A549 (cell line): ENCODE data around the gene HSDL2. TPM values are rescaled to one million over a fixed set of nuclear protein-coding genes. Genes with fewer than 3 reads are reported as not detected.

ENCODE experiments used
- ATAC-seq, 2 experiments: fragments of 200-7000 bp in 1 of 2; fragments of >200 bp in 1 of 2; cut with Nextera tagmentation in 1 of 2; cut with Tn5 transposase in 1 of 2; 3 replicates each; pipeline versions ENCODE4 v1.8.0 to v1.9.1; 2018 to 2020; ENCODE audit warnings: mild to moderate bottlenecking in 1 of 2, moderate library complexity in 1 of 2
- CTCF ChIA-PET: fragments of 300-600 bp; sonication (Branson Sonifier 250); formaldehyde crosslinking; extraction: SDS; loops from one replicate; lab custom pipeline; 2021; ENCODE audit warnings: antibody characterized with exemption, inconsistent platforms; lab: Yijun Ruan, JAX
- POLR2A ChIA-PET: fragments of 350-600 bp; formaldehyde crosslinking; extraction: SDS; loops from one replicate; lab custom pipeline; 2021; ENCODE audit warnings: antibody characterized with exemption, inconsistent platforms; lab: Yijun Ruan, JAX
- DNase-seq, 2 experiments: peaks; one replicate each; pipeline versions ENCODE4 v3.0.0 to v3.0.0-alpha.2; 2011 to 2016; ENCODE audit warnings: low read depth in 1 of 2, low spot score in 1 of 2
- FAIRE-seq: peaks from 2 replicates; lab custom pipeline; 2011; peaks lifted over from hg19 to GRCh38; lab: Jason Lieb, UNC
- H3K27ac ChIP-seq, 2 experiments: fragments of >200 bp; sonication (Bioruptor Twin); formaldehyde crosslinking; 3 replicates each; pipeline ENCODE4 v1.5.1; 2016 to 2017
- H3K4me1 ChIP-seq: fragments of >200 bp; sonication (Bioruptor Twin); formaldehyde crosslinking; 3 replicates; pipeline ENCODE4 v1.6.1; 2016
- H3K4me2 ChIP-seq: fragments of >200 bp; sonication (Bioruptor Twin); formaldehyde crosslinking; 3 replicates; pipeline ENCODE4 v1.6.1; 2016
- H3K4me3 ChIP-seq: fragments of >200 bp; sonication (Bioruptor Twin); formaldehyde crosslinking; 3 replicates; pipeline ENCODE4 v1.5.1; 2016
- H3K9me3 ChIP-seq: fragments of >200 bp; sonication (Bioruptor Twin); formaldehyde crosslinking; 3 replicates; pipeline ENCODE4 v1.6.1; 2016
- BHLHE40 ChIP-seq: IDR thresholded peaks from 2 replicates; pipeline ENCODE4 v1.6.1; 2012; ENCODE audit warnings: low read depth, low read length, inconsistent platforms
- CHD2 ChIP-seq: fragments of 150-350 bp; IDR thresholded peaks from 2 replicates; pipeline ENCODE4 v1.6.1; 2014; ENCODE audit warnings: low read length; ENCODE audit not compliant: partially characterized antibody
- CHD4 ChIP-seq: fragments of 200-600 bp; sonication (generic); IDR thresholded peaks from 2 replicates; pipeline ENCODE4 v1.6.1; 2016; ENCODE audit warnings: antibody characterized with exemption, mild to moderate bottlenecking, borderline replicate concordance
- EHF ChIP-seq: fragments of 250-450 bp; sonication (Bioruptor Pico); IDR thresholded peaks from 2 replicates; pipeline ENCODE4 v1.5.0; 2020; ENCODE audit warnings: mild to moderate bottlenecking
- EP300 ChIP-seq, 2 experiments: fragments of >200 bp; sonication (Bioruptor Twin); formaldehyde crosslinking; IDR thresholded peaks; 2 replicates in 1 of 2; 3 replicates in 1 of 2; pipeline ENCODE4 v1.6.1; 2016 to 2017
- FOSB ChIP-seq: fragments of 250-450 bp; sonication (Bioruptor Pico); IDR thresholded peaks from 2 replicates; pipeline ENCODE4 v1.5.0; 2020; ENCODE audit warnings: mild to moderate bottlenecking, moderate library complexity
- GATA3 ChIP-seq: IDR thresholded peaks from 2 replicates; pipeline ENCODE4 v1.6.1; 2012; ENCODE audit warnings: borderline replicate concordance
- HDAC2 ChIP-seq: fragments of 200-600 bp; sonication (generic); IDR thresholded peaks from 2 replicates; pipeline ENCODE4 v1.6.1; 2016
- HEYL ChIP-seq: fragments of 250-450 bp; sonication (Bioruptor Pico); IDR thresholded peaks from 2 replicates; pipeline ENCODE4 v1.8.0; 2021; ENCODE audit warnings: mild to moderate bottlenecking, moderate library complexity
- HOXB13 ChIP-seq: fragments of 250-450 bp; sonication (Bioruptor Pico); IDR thresholded peaks from 2 replicates; pipeline ENCODE4 v1.5.0; 2020; ENCODE audit warnings: low read depth, mild to moderate bottlenecking, moderate library complexity
- HOXB5 ChIP-seq: fragments of 250-450 bp; sonication (Bioruptor Pico); IDR thresholded peaks from 2 replicates; pipeline ENCODE4 v1.5.0; 2020; ENCODE audit warnings: mild to moderate bottlenecking, moderate library complexity
- KDM1A ChIP-seq: fragments of 200-600 bp; sonication (generic); IDR thresholded peaks from 2 replicates; pipeline ENCODE4 v1.6.1; 2016; ENCODE audit warnings: low read depth, mild to moderate bottlenecking
- KDM5A ChIP-seq: fragments of 200-600 bp; sonication (generic); IDR thresholded peaks from 2 replicates; pipeline ENCODE4 v1.6.1; 2016; ENCODE audit warnings: antibody characterized with exemption, mild to moderate bottlenecking
- MAFK ChIP-seq: fragments of 450-650 bp; IDR thresholded peaks from 2 replicates; pipeline ENCODE4 v1.6.1; 2014; ENCODE audit not compliant: partially characterized antibody
- NFE2L2 ChIP-seq: fragments of 150-350 bp; conservative IDR thresholded peaks from 2 replicates; pipeline ENCODE4 v1.6.1; 2014; ENCODE audit warnings: low read length
- NPAS2 ChIP-seq: fragments of 250-450 bp; sonication (Bioruptor Pico); IDR thresholded peaks from 2 replicates; pipeline ENCODE4 v1.8.0; 2022; ENCODE audit warnings: mild to moderate bottlenecking, moderate library complexity, borderline replicate concordance
- PHF8 ChIP-seq: fragments of 200-600 bp; sonication (generic); IDR thresholded peaks from 2 replicates; pipeline ENCODE4 v1.6.1; 2016; ENCODE audit warnings: low read depth, mild to moderate bottlenecking, antibody characterized with exemption, moderate library complexity, borderline replicate concordance
- POLR2A ChIP-seq: IDR thresholded peaks from 2 replicates; pipeline ENCODE4 v1.6.1; 2012; ENCODE audit warnings: mild to moderate bottlenecking, low read length
- POLR2AphosphoS2 ChIP-seq: conservative IDR thresholded peaks from 2 replicates; pipeline ENCODE4 v1.6.1; 2012; ENCODE audit warnings: low read length, improper control_type of control experiment, inconsistent platforms
- RNF2 ChIP-seq: fragments of 200-600 bp; sonication (generic); IDR thresholded peaks from 2 replicates; pipeline ENCODE4 v1.6.1; 2016; ENCODE audit warnings: low read depth, mild to moderate bottlenecking, antibody characterized with exemption, moderate library complexity, borderline replicate concordance
- TFCP2L1 ChIP-seq: fragments of 250-450 bp; sonication (Bioruptor Pico); IDR thresholded peaks from 2 replicates; pipeline ENCODE4 v1.5.0; 2021; ENCODE audit warnings: mild to moderate bottlenecking
- TP53 ChIP-seq: fragments of 250-450 bp; sonication (Bioruptor Pico); IDR thresholded peaks from 2 replicates; pipeline ENCODE4 v1.5.0; 2021; ENCODE audit warnings: mild to moderate bottlenecking, moderate library complexity
- ZC3H11A ChIP-seq: fragments of 450-650 bp; IDR thresholded peaks from 2 replicates; pipeline ENCODE4 v1.6.1; 2014; ENCODE audit warnings: antibody characterized with exemption, mild to moderate bottlenecking
- WGBS: methylation state at CpG from one replicate; pipeline ENCODE4 v1.1.6; 2017; ENCODE audit errors: missing lambda C conversion rate; 5-methylcytosine and 5-hydroxymethylcytosine counted together
- polyA plus RNA-seq, 4 experiments: library from polyadenylated mRNA; depleted of rRNA in 3 of 4; stranded (reverse); fragments of >200 nt; fragmentation: RNase III in 1 of 4; extraction: RNeasy Plus Mini Kit Qiagen cat#74134 plus additional on column Dnase treatment in 1 of 4; gene quantifications; 2 replicates in 3 of 4; 3 replicates in 1 of 4; pipeline ENCODE4 v1.2.3, GENCODE V29; 2011 to 2017
- TF ChIP-seq, protein P1 (sequence below): fragments of >200 bp; sonication (Bioruptor Twin); formaldehyde crosslinking; IDR thresholded peaks from 3 replicates; pipeline ENCODE4 v1.6.1; 2016
- TF ChIP-seq, protein P2 (sequence below): fragments of 200-600 bp; sonication (generic); IDR thresholded peaks from 2 replicates; pipeline ENCODE4 v1.6.1; 2016; ENCODE audit warnings: antibody characterized with exemption, mild to moderate bottlenecking, moderate library complexity

Gene HSDL2
- polyA plus RNA-seq, 2 of the 4 experiments (the other 2 are of a cell fraction), result 47.4 to 47.7 TPM

DNA sequence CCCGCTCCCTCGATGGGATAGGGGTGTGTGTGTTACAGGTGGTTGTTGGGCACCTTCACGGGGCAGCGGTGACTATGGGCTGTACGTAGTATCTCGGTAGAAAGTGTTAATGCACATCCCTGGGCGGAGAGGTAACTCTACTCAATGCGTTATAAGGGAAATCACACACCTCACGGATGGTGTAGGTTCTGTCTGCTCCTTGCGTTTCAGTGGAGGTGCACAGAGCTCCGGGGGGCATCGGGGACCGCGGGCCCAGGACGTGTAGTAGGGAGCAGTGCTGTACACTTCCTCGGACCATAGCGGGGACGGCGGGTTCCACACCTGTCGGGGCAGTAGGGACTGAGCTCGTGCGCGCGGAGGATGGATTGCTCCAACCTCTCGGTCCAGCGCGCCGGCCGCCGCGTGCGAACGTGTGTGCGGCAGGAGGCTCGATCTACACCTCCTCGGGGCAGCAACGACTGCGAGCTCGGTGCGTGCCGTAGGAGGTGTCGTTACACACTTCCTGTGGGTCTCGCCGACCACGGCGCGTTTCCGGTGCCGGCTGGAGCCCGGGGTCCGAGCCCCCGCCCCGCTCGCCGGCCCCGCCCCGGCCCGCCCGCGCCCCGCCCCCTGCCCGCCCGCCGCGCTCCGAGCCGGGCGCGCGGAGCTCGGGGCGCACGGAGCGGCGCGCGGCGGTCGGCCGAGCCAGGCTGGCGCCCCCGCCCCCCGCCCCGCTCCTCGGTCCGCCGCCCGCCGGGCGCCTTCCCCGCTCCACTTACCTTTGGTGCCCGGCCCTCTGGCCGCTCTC lies 106.5 kb downstream of the HSDL2 start, which contains the start of gene KIAA1958 (continued):
- TF ChIP-seq HOXB13 (CRISPR knock-in tag) (peak; percentile 35; the same call in 1 of the 2 replicates), HOXB5 (CRISPR knock-in tag) (peak; percentile 62; the same call in 1 of the 2 replicates), KDM5A (no peak), RNF2 (no peak), NPAS2 (CRISPR knock-in tag) (no peak), EHF (CRISPR knock-in tag) (no peak), PHF8 (peak; percentile 47), POLR2AphosphoS2 (no peak), GATA3 (no peak), EP300 (IDR thresholded peaks at IDR 0.05) (no peak), POLR2A (peak; percentile 99), CHD4 (no peak), NFE2L2 (no peak), FOSB (CRISPR knock-in tag) (peak; percentile 64; the same call in 1 of the 2 replicates), HDAC2 (no peak)

DNA sequence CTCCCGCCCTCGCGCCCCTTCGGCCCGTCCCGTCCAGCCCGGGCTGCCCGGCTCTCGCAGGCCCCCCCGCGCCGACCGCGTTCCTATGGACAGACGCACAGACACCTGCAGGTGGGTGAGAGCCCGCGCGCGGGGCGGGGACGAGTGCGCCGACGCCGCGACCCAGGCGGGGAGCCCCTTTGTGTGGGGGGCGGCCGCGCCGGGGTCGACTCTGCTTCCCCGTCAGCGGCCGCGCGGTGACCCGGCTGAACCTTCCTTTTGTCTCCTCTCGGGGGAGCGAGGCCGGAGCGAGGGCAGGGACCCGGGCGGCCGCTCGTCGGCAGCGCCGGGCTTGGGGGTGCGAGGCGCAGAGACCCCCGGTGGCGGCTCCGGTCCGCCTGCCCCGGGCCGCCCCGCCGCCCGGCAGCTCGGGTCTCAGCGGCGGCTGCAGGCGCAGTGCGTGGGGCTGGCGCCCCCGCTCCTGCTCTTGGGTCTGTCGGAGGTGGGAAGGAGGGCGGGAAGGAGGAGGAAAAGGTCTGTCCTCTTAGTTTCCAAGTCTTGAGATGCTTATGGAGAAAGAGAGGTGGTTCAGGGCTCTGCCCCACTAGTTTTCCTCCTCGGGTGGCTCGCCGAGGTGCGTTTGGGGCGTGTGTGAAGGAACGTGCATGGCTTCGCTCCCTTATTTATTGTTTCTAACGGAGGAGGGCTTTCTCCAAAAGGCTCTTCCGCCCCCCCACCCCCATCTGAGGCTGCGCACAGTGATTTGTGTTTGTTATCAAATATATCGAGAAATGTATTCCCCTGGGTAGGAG lies 107.3 kb downstream of the HSDL2 start:
- under 1% methylated on average over 12 of the region's 80 CpGs for WGBS
- no peak for FAIRE-seq

DNA sequence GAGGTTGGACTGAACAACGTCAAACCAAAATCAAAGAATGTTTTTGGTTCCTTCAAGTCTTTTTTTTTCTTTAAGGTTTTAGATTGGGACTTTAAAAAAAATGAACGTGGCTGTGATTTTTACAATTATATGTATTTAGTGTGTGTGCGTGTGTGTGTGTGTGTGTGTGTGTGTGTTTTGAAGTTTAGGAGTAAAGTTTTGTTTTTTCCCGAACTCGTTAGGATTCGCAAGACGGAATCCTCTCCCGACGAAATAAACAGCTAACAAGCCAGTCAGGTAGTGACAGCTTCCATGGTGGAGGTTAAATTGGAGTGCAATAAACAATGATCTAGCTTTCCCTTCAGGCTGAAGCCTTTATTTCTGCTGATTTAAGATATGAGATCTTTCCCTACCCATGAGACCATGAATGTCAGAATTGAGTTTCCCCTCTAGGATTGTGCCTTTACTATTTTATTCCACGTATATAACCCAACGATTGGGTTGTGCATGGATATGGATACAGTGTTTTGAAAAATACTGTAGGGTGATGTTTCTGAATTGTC lies 108.0 kb downstream of the HSDL2 start:
- ChIA-PET POLR2A (interaction anchor here (0.9 kb wide), 2 partner anchors 20 to 230 kb away, joined by 3 read pairs; partner anchors contain the start of gene INIP), CTCF (interaction anchor here (0.9 to 1.2 kb wide), 2 partner anchors 46 to 224 kb away, joined by 3 to 4 read pairs; no protein-coding TSS in a partner anchor)
- H3K4me3 ChIP-seq, result peak overlapping the region; percentile 97
- DNase-seq (peak in 1 of 2 experiments; percentile 12), ATAC-seq (no peak), FAIRE-seq (no peak)
- peak overlapping the region; percentile 87 to 89; a peak in 4 of 6 replicates for H3K27ac ChIP-seq
- H3K4me1 ChIP-seq, result peaks cover 18% of the 10 kb centered on the region
- WGBS, result 10% methylated on average over 11 of the region's 11 CpGs
- TF ChIP-seq NPAS2 (CRISPR knock-in tag), result no peak
- TF ChIP-seq ZC3H11A, result no peak
- TF ChIP-seq HDAC2, result no peak
- TF ChIP-seq, protein P1, sequence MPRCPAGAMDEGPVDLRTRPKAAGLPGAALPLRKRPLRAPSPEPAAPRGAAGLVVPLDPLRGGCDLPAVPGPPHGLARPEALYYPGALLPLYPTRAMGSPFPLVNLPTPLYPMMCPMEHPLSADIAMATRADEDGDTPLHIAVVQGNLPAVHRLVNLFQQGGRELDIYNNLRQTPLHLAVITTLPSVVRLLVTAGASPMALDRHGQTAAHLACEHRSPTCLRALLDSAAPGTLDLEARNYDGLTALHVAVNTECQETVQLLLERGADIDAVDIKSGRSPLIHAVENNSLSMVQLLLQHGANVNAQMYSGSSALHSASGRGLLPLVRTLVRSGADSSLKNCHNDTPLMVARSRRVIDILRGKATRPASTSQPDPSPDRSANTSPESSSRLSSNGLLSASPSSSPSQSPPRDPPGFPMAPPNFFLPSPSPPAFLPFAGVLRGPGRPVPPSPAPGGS, result no peak
- TF ChIP-seq, protein P2, sequence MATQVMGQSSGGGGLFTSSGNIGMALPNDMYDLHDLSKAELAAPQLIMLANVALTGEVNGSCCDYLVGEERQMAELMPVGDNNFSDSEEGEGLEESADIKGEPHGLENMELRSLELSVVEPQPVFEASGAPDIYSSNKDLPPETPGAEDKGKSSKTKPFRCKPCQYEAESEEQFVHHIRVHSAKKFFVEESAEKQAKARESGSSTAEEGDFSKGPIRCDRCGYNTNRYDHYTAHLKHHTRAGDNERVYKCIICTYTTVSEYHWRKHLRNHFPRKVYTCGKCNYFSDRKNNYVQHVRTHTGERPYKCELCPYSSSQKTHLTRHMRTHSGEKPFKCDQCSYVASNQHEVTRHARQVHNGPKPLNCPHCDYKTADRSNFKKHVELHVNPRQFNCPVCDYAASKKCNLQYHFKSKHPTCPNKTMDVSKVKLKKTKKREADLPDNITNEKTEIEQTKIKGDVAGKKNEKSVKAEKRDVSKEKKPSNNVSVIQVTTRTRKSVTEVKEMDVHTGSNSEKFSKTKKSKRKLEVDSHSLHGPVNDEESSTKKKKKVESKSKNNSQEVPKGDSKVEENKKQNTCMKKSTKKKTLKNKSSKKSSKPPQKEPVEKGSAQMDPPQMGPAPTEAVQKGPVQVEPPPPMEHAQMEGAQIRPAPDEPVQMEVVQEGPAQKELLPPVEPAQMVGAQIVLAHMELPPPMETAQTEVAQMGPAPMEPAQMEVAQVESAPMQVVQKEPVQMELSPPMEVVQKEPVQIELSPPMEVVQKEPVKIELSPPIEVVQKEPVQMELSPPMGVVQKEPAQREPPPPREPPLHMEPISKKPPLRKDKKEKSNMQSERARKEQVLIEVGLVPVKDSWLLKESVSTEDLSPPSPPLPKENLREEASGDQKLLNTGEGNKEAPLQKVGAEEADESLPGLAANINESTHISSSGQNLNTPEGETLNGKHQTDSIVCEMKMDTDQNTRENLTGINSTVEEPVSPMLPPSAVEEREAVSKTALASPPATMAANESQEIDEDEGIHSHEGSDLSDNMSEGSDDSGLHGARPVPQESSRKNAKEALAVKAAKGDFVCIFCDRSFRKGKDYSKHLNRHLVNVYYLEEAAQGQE, result no peak
- no peak for TF ChIP-seq BHLHE40
- no peak for TF ChIP-seq MAFK
- no peak for TF ChIP-seq TFCP2L1
- no peak for TF ChIP-seq POLR2AphosphoS2
- no peak for TF ChIP-seq TP53 (CRISPR knock-in tag)
- TF ChIP-seq CHD2, result no peak
- TF ChIP-seq KDM1A, result no peak
- TF ChIP-seq EHF (CRISPR knock-in tag), result no peak
- TF ChIP-seq, all 56 proteins: peak for 0
- Histone ChIP-seq H3K9me3 (peaks cover 2% of the 10 kb centered on the region; the same call in 1 of the 3 replicates), H3K4me2 (peak overlapping the region; percentile 71)

More for the DNA sequence above, 107.3 kb downstream of the HSDL2 start:
- Histone ChIP-seq H3K4me2 (peak overlapping the region; percentile 71), H3K4me3 (peak overlapping the region; percentile 97), H3K9me3 (no peaks in the 10 kb centered on the region), H3K4me1 (peaks cover 18% of the 10 kb centered on the region), H3K27ac (peak overlapping the region; percentile 87 to 89)
- ChIA-PET CTCF (interaction anchor here (0.5 to 0.9 kb wide), 2 partner anchors 224 to 736 kb away, joined by 3 to 4 read pairs; no protein-coding TSS in a partner anchor), POLR2A (interaction anchor here (0.7 to 2.0 kb wide), 10 partner anchors 7 to 374 kb away, joined by 3 to 14 read pairs (median 6); partner anchors contain the start of genes HSDL2 and INIP)
- ATAC-seq (peak; percentile 60 to 85), DNase-seq (peak; percentile 61 to 62)
- TF ChIP-seq HEYL (CRISPR knock-in tag), result no peak
- TF ChIP-seq PHF8, result 0 out of 2 replicates have a peak, but pooled peaks have one; percentile 46
- TF ChIP-seq, protein P1, result 0 out of 3 replicates have a peak, but pooled peaks have one; percentile 3
